Measurements from ENCODE around the gene TTC29.

TTC29 gene

GRCh38 chr4:146795711-146796110 is 150.0 kb downstream of the TTC29 start:
- no peak for DNase-seq (ENCODE audit: low read depth)
- no peak for TF ChIP-seq CTCF (conservative IDR thresholded peaks at IDR 0.05; ENCODE audit: low read depth, low read length)
- no peak overlapping the region for H3K4me3 ChIP-seq (ENCODE audit: low read length)

GRCh38 chr4:146793727-146794126 is 151.9 kb downstream of the TTC29 start:
- H3K4me3 ChIP-seq (ENCODE audit: low read length) = no peak overlapping the region
- DNase-seq (ENCODE audit: low read depth) = no peak
- no peak for TF ChIP-seq CTCF (conservative IDR thresholded peaks at IDR 0.05; ENCODE audit: low read depth, low read length)

GRCh38 chr4:146791439-146791838 is 154.2 kb downstream of the TTC29 start:
- no peak for DNase-seq (ENCODE audit: low read depth)
- TF ChIP-seq CTCF (conservative IDR thresholded peaks at IDR 0.05; ENCODE audit: low read depth, low read length) = no peak
- no peak overlapping the region for H3K4me3 ChIP-seq (ENCODE audit: low read length)

GRCh38 chr4:146790515-146790914 is 155.1 kb downstream of the TTC29 start:
- no peak overlapping the region for H3K4me3 ChIP-seq (ENCODE audit: low read length)
- no peak for DNase-seq (ENCODE audit: low read depth)
- TF ChIP-seq CTCF (conservative IDR thresholded peaks at IDR 0.05; ENCODE audit: low read depth, low read length) = no peak

- no peak overlapping the region for H3K4me3 ChIP-seq (ENCODE audit: low read length)
- TF ChIP-seq CTCF (conservative IDR thresholded peaks at IDR 0.05; ENCODE audit: low read depth, low read length) = no peak
- DNase-seq (ENCODE audit: low read depth) = no peak
These were observed 157.9 kb downstream of the TTC29 start for GRCh38 chr4:146787731-146788130.

- DNase-seq (ENCODE audit: low read depth) = no peak
- no peak for TF ChIP-seq CTCF (conservative IDR thresholded peaks at IDR 0.05; ENCODE audit: low read depth, low read length)
- no peak overlapping the region for H3K4me3 ChIP-seq (ENCODE audit: low read length)
These were observed 169.0 kb downstream of the TTC29 start for GRCh38 chr4:146776691-146777090.

- no peak for DNase-seq (ENCODE audit: low read depth)
- no peak for TF ChIP-seq CTCF (conservative IDR thresholded peaks at IDR 0.05; ENCODE audit: low read depth, low read length)
- no peak overlapping the region for H3K4me3 ChIP-seq (ENCODE audit: low read length)
These were observed 182.1 kb downstream of the TTC29 start for GRCh38 chr4:146763560-146763959.

Data from retinal pigment epithelial cell (primary cell).